HG03159 (cell line): Measurements from ENCODE around the gene RBM15B.

Experiments used
- ATAC-seq: cut with Tn5 transposase; IDR thresholded peaks from one replicate; pipeline ENCODE4 v1.9.1; 2021; ENCODE audit warnings: mild to moderate bottlenecking, moderate library complexity; ENCODE audit not compliant: unreplicated experiment

RBM15B gene

DNA sequence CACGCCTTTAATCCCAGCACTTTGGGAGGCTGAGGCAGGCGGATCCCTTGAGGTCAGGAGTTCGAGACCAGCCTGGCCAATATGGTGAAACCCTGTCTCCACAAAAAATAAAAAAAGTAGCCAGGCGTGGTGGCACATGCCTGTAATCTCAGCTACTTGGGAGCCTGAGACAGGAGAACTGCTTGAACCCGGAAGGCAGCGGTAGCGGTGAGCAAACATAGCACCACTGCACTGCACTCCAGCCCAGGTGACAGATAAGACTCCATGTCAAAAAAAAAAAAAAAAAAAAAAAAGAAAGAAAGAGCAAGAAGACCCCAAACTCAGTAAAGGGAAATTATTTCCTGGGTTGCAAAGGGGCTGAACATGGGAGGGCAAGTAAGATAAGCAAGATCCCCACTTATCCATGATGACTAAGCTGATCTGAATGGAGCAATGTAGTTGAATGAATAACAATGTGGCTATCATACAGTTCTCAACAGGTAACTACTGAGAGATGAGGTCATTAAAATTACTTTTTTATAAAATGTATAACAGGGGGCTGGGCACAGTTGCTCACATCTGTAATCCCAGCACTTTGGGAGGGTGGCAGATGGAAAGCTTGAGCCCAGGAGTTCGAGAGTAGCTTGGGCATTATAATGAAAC, 46.0 kb downstream of the RBM15B start:
- no peak for ATAC-seq

DNA sequence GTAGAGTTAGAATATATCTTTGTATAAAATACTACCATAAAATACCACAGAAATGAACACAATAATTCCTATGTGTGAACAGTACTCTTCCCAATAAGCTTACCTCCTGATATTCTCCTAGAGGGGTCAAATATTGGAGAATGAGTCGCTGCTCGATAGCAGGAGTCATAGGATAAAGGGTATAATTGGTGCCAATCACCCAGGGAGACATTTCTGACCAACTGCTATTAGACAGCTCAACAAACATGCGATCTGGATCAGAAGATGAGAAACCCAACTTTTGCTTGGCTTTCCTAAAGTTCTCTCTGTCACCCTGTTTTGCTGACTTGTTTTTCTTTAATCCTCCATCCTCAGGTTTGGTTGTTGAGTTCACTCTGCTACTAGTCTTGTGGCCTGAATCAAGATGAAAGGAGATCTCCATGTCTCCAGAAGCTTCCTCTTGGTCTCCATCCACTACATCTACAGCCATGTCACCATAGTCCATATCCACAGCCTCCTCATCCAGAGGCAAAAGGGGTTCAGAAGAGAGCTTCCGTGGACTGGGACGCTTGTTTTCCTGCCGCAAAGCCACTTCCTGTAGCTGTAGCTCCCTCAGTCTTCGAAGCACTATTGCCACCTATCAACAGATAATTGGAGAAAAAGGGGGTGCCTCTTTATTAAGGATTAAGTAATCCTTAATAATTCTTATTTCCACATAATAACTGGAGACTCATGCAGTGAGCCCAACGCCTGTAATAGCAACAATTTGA, 50.4 kb downstream of the RBM15B start:
- ATAC-seq: no peak

DNA sequence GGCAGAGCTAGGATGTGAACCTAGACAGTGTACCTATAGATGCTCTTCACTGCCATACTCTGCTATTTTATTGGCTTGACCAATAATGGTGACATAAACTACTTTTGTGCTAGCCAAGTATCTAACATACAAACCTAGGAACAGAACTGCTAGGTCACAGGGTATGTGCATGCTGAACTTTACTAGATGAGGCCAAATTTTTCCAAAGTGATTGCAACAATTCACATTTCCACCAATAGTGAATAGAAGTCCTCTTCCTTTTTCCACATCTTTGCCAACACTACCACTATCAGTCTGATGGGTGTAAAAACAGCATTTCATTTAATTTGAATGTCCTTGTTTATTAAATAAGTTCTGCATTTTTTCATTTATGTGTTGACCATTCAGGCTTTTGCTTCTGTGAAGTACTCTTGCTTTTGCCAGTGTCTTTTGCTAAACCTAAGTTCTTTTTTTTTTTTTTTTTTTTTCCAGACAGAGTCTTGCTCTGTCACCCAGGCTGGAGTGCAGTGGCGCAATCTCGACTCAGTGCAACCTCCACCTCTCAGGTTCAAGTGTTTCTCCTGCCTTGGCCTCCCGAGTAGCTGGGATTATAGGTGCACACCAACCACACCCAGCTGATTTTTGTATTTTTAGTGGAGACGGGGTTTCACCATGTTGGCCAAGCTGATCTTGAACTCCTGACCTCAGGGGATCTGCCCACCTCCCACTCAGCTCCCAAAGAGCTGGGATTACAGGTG, 54.6 kb downstream of the RBM15B start:
- no peak for ATAC-seq
